Spleen (tissue), 11 donors: ENCODE data around the gene VPS26A. TPM values are rescaled to one million over a fixed set of nuclear protein-coding genes. Genes with fewer than 3 reads are reported as not detected.

Experiments
- DNase-seq: peaks from one replicate; pipeline ENCODE4 v3.0.0-alpha.2; 2020
- H3K27ac ChIP-seq, 8 donors: fragments of 200-600 bp; sonication (generic) in 7 of 8; 1 replicate in 4 of 8; 2 replicates in 4 of 8; pipeline versions ENCODE4 v1.5.0 to v1.8.0; 2016 to 2021; ENCODE audit warnings: inconsistent platforms in 4 of 8, mild to moderate bottlenecking in 4 of 8, moderate library complexity in 1 of 8
- H3K27me3 ChIP-seq, 7 donors: fragments of 200-600 bp; sonication (generic) in 6 of 7; replicated peaks in 1 of 7; 1 replicate in 4 of 7; 2 replicates in 3 of 7; pipeline versions ENCODE4 v1.5.0 to v1.8.0; 2016 to 2021; ENCODE audit warnings: inconsistent platforms in 3 of 7, mild to moderate bottlenecking in 1 of 7
- H3K36me3 ChIP-seq, 6 donors: fragments of 200-600 bp; sonication (generic) in 5 of 6; 1 replicate in 4 of 6; 2 replicates in 2 of 6; pipeline versions ENCODE4 v1.5.0 to v1.8.0; 2016 to 2021; ENCODE audit warnings: inconsistent platforms in 2 of 6
- H3K4me1 ChIP-seq, 6 donors: fragments of 200-600 bp; sonication (generic) in 5 of 6; 1 replicate in 3 of 6; 2 replicates in 3 of 6; pipeline versions ENCODE4 v1.5.0 to v1.8.0; 2016 to 2021; ENCODE audit warnings: inconsistent platforms in 3 of 6
- H3K4me3 ChIP-seq, 8 donors: fragments of 200-600 bp; sonication (generic) in 7 of 8; 1 replicate in 4 of 8; 2 replicates in 4 of 8; pipeline versions ENCODE4 v1.5.0 to v1.8.0; 2016 to 2021; ENCODE audit warnings: inconsistent platforms in 4 of 8, mild to moderate bottlenecking in 4 of 8, moderate library complexity in 2 of 8
- H3K9me3 ChIP-seq, 8 donors: fragments of 200-600 bp; sonication (generic) in 7 of 8; 1 replicate in 4 of 8; 2 replicates in 4 of 8; pipeline versions ENCODE4 v1.5.0 to v1.8.0; 2016 to 2021; ENCODE audit warnings: inconsistent platforms in 4 of 8
- CTCF ChIP-seq, 11 experiments: fragments of 200-600 bp in 7 of 11; fragments of 450-650 bp in 4 of 11; sonication (generic) in 4 of 11; IDR thresholded peaks in 8 of 11; conservative IDR thresholded peaks in 3 of 11; 1 replicate in 7 of 11; 2 replicates in 4 of 11; pipeline versions ENCODE4 v1.4.0 to v1.8.0; 2016 to 2021; ENCODE audit warnings: antibody characterized with exemption in 11 of 11, inconsistent platforms in 4 of 11, mild to moderate bottlenecking in 1 of 11
- POLR2A ChIP-seq, 3 donors: fragments of 450-650 bp; IDR thresholded peaks; one replicate each; pipeline ENCODE4 v1.5.1; 2017; ENCODE audit warnings: antibody characterized with exemption in 3 of 3, mild to moderate bottlenecking in 1 of 3
- POLR2AphosphoS5 ChIP-seq, 3 donors: sonication (generic); formaldehyde crosslinking; IDR thresholded peaks; one replicate each; pipeline ENCODE4 v1.5.1; 2017; ENCODE audit warnings: antibody characterized with exemption in 3 of 3
- WGBS, 5 donors: extraction: QIAGEN DNeasy Blood & Tissue Kit in 3 of 5; methylation state at CpG; one replicate each; pipeline versions ENCODE4 v1.1.5 to v1.1.7; 2013 to 2018; 5-methylcytosine and 5-hydroxymethylcytosine counted together
- intact Hi-C: fragments of 100-400 bp; cut with DNase I; formaldehyde crosslinking; loops from one replicate; pipeline ENCODE4 v1.15.0; 2023; ENCODE audit warnings: low total_unique reads
- polyA plus RNA-seq, 3 donors: library from polyadenylated mRNA; stranded (reverse); fragments of 200-250 nt; gene quantifications; one replicate each; pipeline ENCODE4 v1.2.1, GENCODE V29; 2013
- total RNA-seq, 7 donors: library from RNA; depleted of rRNA in 3 of 7; stranded (reverse); fragments of >200 nt in 3 of 7; fragmentation: NEBNext Ultra II Directional in 4 of 7; extraction: Animal tissue kit (Norgen Biotek cat#: 25700) in 4 of 7; gene quantifications; one replicate each; pipeline versions ENCODE4 v1.1.0 to v1.2.1, GENCODE V29; 2016 to 2021
- donor health status: healthy with polysubstance abuse.
- donor health status: DM: no; HTN: no; CAD: no; lungs with moderate emphysema.
- donor health status: DM: no; HTN: no; CAD: no.
- donor health status: Bipolar disorder and iron deficiency.
- donor health status: healthy.
- donor health status: DM: no; HTN: no; CAD: no.
- donor health status: DM: yes; HTN: yes; CAD: no.

The VPS26A gene
- total and polyA plus RNA-seq, 10 donors, result 17.8 to 53.0 (median 32.4) TPM

GRCh38 chr10:69176823-69177222 is 52.8 kb downstream of the VPS26A start:
- Histone ChIP-seq H3K27me3 (no peaks in the 10 kb centered on the region), H3K27ac (no peak overlapping the region), H3K4me3 (no peak overlapping the region), H3K4me1 (peaks cover 16 to 31% (median 22%) of the 10 kb centered on the region in 6 donors), H3K9me3 (no peaks in the 10 kb centered on the region), H3K36me3 (peaks cover 0 to 21% (median 8%) of the 10 kb centered on the region in 6 donors)
- DNase-seq, result no peak
- no peak for TF ChIP-seq CTCF (IDR thresholded peaks at IDR 0.05 in 8 of 11, conservative IDR thresholded peaks at IDR 0.05 in 3 of 11)
- no peak for TF ChIP-seq POLR2AphosphoS5 (IDR thresholded peaks at IDR 0.05)
- TF ChIP-seq POLR2A (IDR thresholded peaks at IDR 0.05), result no peak
- WGBS, 5 donors, result 83 to 93% (median 89%) methylated on average over 2 of the region's 2 CpGs
- intact Hi-C loops, result no loop called here

GRCh38 chr10:69179089-69179742 is 55.2 kb downstream of the VPS26A start:
- intact Hi-C loops, result no loop called here
- H3K27me3 ChIP-seq, result no peaks in the 10 kb centered on the region
- no peak for TF ChIP-seq CTCF (IDR thresholded peaks at IDR 0.05 in 8 of 11, conservative IDR thresholded peaks at IDR 0.05 in 3 of 11)
- TF ChIP-seq POLR2AphosphoS5 (IDR thresholded peaks at IDR 0.05), result no peak
- no peak for TF ChIP-seq POLR2A (IDR thresholded peaks at IDR 0.05)
- H3K9me3 ChIP-seq, result no peaks in the 10 kb centered on the region
- peak overlapping the region; percentile 91 to 100 (median 94) for H3K4me3 ChIP-seq
- no peak for DNase-seq
- H3K36me3 ChIP-seq, result peaks cover 0 to 20% (median 7%) of the 10 kb centered on the region in 6 donors
- 33 to 39% (median 36%) methylated on average over 21 of the region's 21 CpGs for WGBS, 5 donors
- H3K27ac ChIP-seq, result peak overlapping the region; percentile 92 to 98 (median 93)
- peaks cover 24 to 49% (median 36%) of the 10 kb centered on the region in 6 donors for H3K4me1 ChIP-seq

GRCh38 chr10:69179743-69180524 is 56.0 kb downstream of the VPS26A start, which contains the start of gene SUPV3L1:
Gene SUPV3L1 (plus strand): TSS chr10:69180234. CDS start chr10:69180292, 58 bp downstream.
- DNase-seq, result peak; percentile 97

More at GRCh38 chr10:69179743-69180524, 56.0 kb downstream of the VPS26A start, which contains the start of gene SUPV3L1:
- Histone ChIP-seq H3K4me3 (peak within 1 kb of the TSS; percentile 91 to 100 (median 94)), H3K27ac (peak within 1 kb of the TSS; percentile 92 to 98 (median 93)), H3K36me3 (peaks cover 0 to 27% (median 10%) of the 10 kb centered on the region in 6 donors), H3K4me1 (peaks cover 24 to 55% (median 38%) of the 10 kb centered on the region in 6 donors), H3K9me3 (no peaks in the 10 kb centered on the region), H3K27me3 (no peaks in the 10 kb centered on the region)
- peak; percentile 95 to 98 (median 95) for TF ChIP-seq POLR2AphosphoS5 (IDR thresholded peaks at IDR 0.05)
- TF ChIP-seq POLR2A (IDR thresholded peaks at IDR 0.05), result peak in 2 of 3 donors; percentile 50 to 60
- peak in 4 of 11 experiments; percentile 1 to 20 (median 16) for TF ChIP-seq CTCF (IDR thresholded peaks at IDR 0.05 in 8 of 11, conservative IDR thresholded peaks at IDR 0.05 in 3 of 11)
- 0 to 1% (median 0%) methylated on average over 42 to 44 of the region's 44 CpGs for WGBS, 5 donors
- intact Hi-C loops, result no loop called here
